Smooth muscle cell (in vitro differentiated cells): ENCODE data around the gene BAD. TPM values are rescaled to one million over a fixed set of nuclear protein-coding genes. Genes with fewer than 3 reads are reported as not detected.

ENCODE experiments used
- DNase-seq: peaks from one replicate; lab custom pipeline; 2025; ENCODE audit not compliant: unreplicated experiment; lab: John Stamatoyannopoulos, UW
- H2AFZ ChIP-seq: fragments of 200-600 bp; sonication (generic); 2 replicates; pipeline ENCODE4 v1.6.0; 2016; ENCODE audit warnings: antibody characterized with exemption, low read depth, mild to moderate bottlenecking
- H3F3A ChIP-seq: fragments of 200-600 bp; sonication (generic); 2 replicates; pipeline ENCODE4 v1.6.0; 2017; ENCODE audit warnings: antibody characterized with exemption, low read depth
- H3K27ac ChIP-seq: fragments of 200-600 bp; sonication (generic); 2 replicates; pipeline ENCODE4 v1.5.1; 2016; ENCODE audit warnings: low read depth, mild to moderate bottlenecking
- H3K27me3 ChIP-seq: fragments of 200-600 bp; sonication (generic); 2 replicates; pipeline ENCODE4 v1.6.1; 2016; ENCODE audit warnings: low read depth, mild to moderate bottlenecking
- H3K36me3 ChIP-seq: fragments of 200-600 bp; sonication (generic); 2 replicates; pipeline ENCODE4 v1.5.1; 2016; ENCODE audit warnings: low read depth
- H3K4me1 ChIP-seq: fragments of 200-600 bp; sonication (generic); 2 replicates; pipeline ENCODE4 v1.5.1; 2016; ENCODE audit warnings: low read depth
- H3K4me2 ChIP-seq: fragments of 200-600 bp; sonication (generic); 2 replicates; pipeline ENCODE4 v1.6.0; 2016; ENCODE audit warnings: mild to moderate bottlenecking
- H3K4me3 ChIP-seq: fragments of 200-600 bp; sonication (generic); 2 replicates; pipeline ENCODE4 v1.5.1; 2016; ENCODE audit warnings: mild to moderate bottlenecking
- H3K79me2 ChIP-seq: fragments of 200-600 bp; sonication (generic); 2 replicates; pipeline ENCODE4 v1.6.0; 2016; ENCODE audit warnings: low read depth, mild to moderate bottlenecking
- H3K9ac ChIP-seq: fragments of 200-600 bp; sonication (generic); 2 replicates; pipeline ENCODE4 v1.6.0; 2016; ENCODE audit warnings: low read depth
- H3K9me3 ChIP-seq: fragments of 200-600 bp; sonication (generic); replicated peaks from 2 replicates; pipeline ENCODE4 v1.5.1; 2016; ENCODE audit warnings: low read depth
- H4K20me1 ChIP-seq: fragments of 200-600 bp; sonication (generic); 2 replicates; pipeline ENCODE4 v1.6.0; 2016; ENCODE audit warnings: low read depth
- WGBS: methylation state at CpG from one replicate; pipeline ENCODE4 v1.1.7; 2016; ENCODE audit warnings: low lambda C conversion rate; 5-methylcytosine and 5-hydroxymethylcytosine counted together
- polyA plus RNA-seq: library from polyadenylated mRNA; unstranded; fragments of >200 nt; fragmentation: Nextera tagmentation; extraction: Ambion mirVana; gene quantifications from 2 replicates; pipeline ENCODE4 v1.2.1, GENCODE V29; 2016
- total RNA-seq: library from RNA; depleted of rRNA; stranded (reverse); fragments of >200 nt; gene quantifications from 2 replicates; pipeline ENCODE4 v1.2.3, GENCODE V29; 2014
- TF ChIP-seq, protein P1 (sequence below): fragments of 200-600 bp; sonication (generic); IDR thresholded peaks from 2 replicates; pipeline ENCODE4 v1.5.1; 2017; ENCODE audit warnings: borderline replicate concordance, mild to moderate bottlenecking, antibody characterized with exemption; ENCODE audit not compliant: insufficient read depth, poor library complexity, severe bottlenecking

The BAD gene
- total and polyA plus RNA-seq, 2 experiments from 2014 or later, result 65.8 to 117 TPM

DNA sequence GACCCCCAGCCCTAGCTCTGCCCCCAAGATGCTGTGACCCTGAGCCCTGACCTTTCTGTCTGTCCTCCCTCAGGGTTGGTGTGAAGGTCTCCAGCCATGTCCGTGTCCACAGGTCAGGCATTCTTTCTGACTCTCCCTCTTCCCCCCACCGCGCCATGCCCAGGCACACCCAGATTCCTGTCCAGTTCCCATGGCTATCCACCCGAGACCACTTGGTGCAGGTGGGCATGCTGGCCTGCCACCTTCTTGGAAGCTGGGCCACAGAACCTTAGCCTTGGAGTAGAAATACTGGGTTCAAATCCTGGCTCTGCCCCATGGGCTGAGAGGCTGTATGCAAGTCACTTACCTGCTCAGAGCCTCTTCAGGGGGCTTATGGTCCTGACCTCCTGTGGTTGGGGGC, 35.4 kb downstream of the BAD start:
- peaks cover 23% of the 10 kb centered on the region for H3K4me1 ChIP-seq
- peaks cover 4% of the 10 kb centered on the region for H3F3A ChIP-seq
- 90% methylated on average over 4 of the region's 4 CpGs for WGBS
- no peak overlapping the region for H2AFZ ChIP-seq
- no peak overlapping the region for H3K27ac ChIP-seq
- H3K9ac ChIP-seq, result no peak overlapping the region
- peaks cover 23% of the 10 kb centered on the region for H3K79me2 ChIP-seq
- DNase-seq, result no peak
- H3K27me3 ChIP-seq, result no peaks in the 10 kb centered on the region
- no peaks in the 10 kb centered on the region for H3K36me3 ChIP-seq
- no peaks in the 10 kb centered on the region for H3K9me3 ChIP-seq
- H3K4me3 ChIP-seq, result no peak overlapping the region
- TF ChIP-seq, protein P1, sequence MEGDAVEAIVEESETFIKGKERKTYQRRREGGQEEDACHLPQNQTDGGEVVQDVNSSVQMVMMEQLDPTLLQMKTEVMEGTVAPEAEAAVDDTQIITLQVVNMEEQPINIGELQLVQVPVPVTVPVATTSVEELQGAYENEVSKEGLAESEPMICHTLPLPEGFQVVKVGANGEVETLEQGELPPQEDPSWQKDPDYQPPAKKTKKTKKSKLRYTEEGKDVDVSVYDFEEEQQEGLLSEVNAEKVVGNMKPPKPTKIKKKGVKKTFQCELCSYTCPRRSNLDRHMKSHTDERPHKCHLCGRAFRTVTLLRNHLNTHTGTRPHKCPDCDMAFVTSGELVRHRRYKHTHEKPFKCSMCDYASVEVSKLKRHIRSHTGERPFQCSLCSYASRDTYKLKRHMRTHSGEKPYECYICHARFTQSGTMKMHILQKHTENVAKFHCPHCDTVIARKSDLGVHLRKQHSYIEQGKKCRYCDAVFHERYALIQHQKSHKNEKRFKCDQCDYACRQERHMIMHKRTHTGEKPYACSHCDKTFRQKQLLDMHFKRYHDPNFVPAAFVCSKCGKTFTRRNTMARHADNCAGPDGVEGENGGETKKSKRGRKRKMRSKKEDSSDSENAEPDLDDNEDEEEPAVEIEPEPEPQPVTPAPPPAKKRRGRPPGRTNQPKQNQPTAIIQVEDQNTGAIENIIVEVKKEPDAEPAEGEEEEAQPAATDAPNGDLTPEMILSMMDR, result no peak
- no peak overlapping the region for H3K4me2 ChIP-seq
- peaks cover 26% of the 10 kb centered on the region for H4K20me1 ChIP-seq

DNA sequence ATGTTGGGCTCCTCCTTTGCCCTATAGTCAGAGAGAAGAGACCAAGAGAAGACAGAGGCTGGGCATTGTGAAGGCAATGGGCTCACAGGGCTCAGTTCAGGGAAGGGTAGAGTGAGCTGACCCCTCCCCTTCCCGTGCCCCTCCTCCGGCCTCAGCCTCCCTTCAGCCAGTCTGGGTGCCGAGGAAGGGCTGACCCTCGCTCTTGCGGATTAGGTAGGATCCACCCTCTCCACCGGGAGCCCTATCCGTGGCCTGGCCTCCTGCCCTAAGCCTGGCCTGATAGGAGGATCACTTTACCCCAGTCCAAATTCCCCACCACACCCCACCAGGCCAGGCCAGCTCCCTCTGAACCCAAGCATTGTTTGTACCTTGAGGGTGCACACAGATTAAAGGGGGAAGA, 35.9 kb downstream of the BAD start:
- H3F3A ChIP-seq, result peaks cover 7% of the 10 kb centered on the region

DNA sequence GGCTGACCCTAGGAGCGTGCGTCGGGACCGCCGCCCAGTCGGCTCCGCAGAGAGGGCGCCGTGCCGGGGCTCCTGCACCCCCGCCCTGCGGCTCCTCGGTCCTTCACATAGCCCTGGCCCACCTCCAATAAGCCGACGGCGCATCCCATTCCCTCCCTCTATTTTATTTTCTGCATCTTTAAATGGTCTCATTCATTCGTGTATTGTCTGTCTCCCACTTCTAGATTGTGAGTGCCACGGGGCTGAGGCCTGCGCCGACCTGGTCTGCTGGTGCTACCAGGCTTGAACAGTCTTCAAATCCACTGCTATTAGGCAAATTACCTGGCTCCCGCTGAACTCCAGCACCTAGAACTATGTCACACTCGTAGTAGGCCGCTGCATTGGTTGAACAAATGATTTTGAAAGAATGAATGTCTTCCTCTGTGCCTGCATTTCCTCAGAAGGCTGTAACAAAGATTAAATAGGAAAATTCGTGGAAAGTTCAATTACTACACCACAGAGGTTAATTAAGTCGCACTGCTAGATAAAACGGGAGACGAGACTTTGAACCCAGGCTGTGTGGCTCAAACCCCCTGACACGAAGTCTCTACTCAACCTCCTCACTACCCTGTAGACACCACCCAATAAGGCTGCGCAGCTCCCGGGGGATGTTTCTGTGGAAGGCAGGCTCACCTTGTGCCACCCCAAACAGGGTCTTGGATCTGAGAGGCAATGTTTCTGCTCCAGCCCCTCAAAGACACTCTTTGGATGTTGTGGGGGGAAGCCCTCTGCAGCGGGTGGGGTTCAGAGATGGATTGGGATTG, 36.5 kb downstream of the BAD start:
- Histone ChIP-seq H3K4me3 (peak overlapping the region; percentile 57), H4K20me1 (peaks cover 25% of the 10 kb centered on the region), H3K4me2 (peak overlapping the region; percentile 92), H3K9me3 (no peaks in the 10 kb centered on the region), H3K27ac (peak overlapping the region; percentile 75), H3K9ac (peak overlapping the region; percentile 23), H3K36me3 (no peaks in the 10 kb centered on the region), H3F3A (peaks cover 7% of the 10 kb centered on the region), H3K79me2 (peaks cover 23% of the 10 kb centered on the region), H3K27me3 (no peaks in the 10 kb centered on the region), H2AFZ (no peak overlapping the region), H3K4me1 (peaks cover 23% of the 10 kb centered on the region)
- 38% methylated on average over 31 of the region's 31 CpGs for WGBS
- no peak for DNase-seq
- TF ChIP-seq, protein P1, result no peak

More for the DNA sequence above, 35.9 kb downstream of the BAD start:
- Histone ChIP-seq H3K4me1 (peaks cover 23% of the 10 kb centered on the region), H3K27ac (no peak overlapping the region), H4K20me1 (peaks cover 25% of the 10 kb centered on the region), H3K36me3 (no peaks in the 10 kb centered on the region), H3K79me2 (peaks cover 23% of the 10 kb centered on the region), H3K4me3 (no peak overlapping the region), H2AFZ (no peak overlapping the region), H3K27me3 (no peaks in the 10 kb centered on the region), H3K4me2 (no peak overlapping the region), H3K9ac (no peak overlapping the region), H3K9me3 (no peaks in the 10 kb centered on the region)
- 59% methylated on average over 6 of the region's 7 CpGs for WGBS
- DNase-seq, result no peak
- TF ChIP-seq, protein P1, result no peak
